H1 (cell line): ENCODE measurements around the gene TMC3.

Experiments used
- GABPA ChIP-seq: IDR thresholded peaks from 2 replicates; pipeline ENCODE4 v1.6.1; 2011; ENCODE audit warnings: mild to moderate bottlenecking, low read length, moderate library complexity, borderline replicate concordance; ENCODE audit not compliant: insufficient read depth
- HDAC2 ChIP-seq, 2 experiments: fragments of 300-600 bp in 1 of 2; sonication (generic) in 1 of 2; IDR thresholded peaks; 2 replicates each; pipeline ENCODE4 v1.6.1; 2011 to 2012; ENCODE audit warnings: low read depth in 2 of 2, low read length in 2 of 2, mild to moderate bottlenecking in 2 of 2, moderate library complexity in 2 of 2, borderline replicate concordance in 1 of 2, inconsistent platforms in 1 of 2
- POLR2A ChIP-seq, 2 experiments: IDR thresholded peaks; 1 replicate in 1 of 2; 2 replicates in 1 of 2; pipeline ENCODE4 v1.6.1; 2011; ENCODE audit warnings: low read depth in 2 of 2, low read length in 2 of 2, mild to moderate bottlenecking in 2 of 2; ENCODE audit errors: control extremely low read depth in 1 of 2
- POLR2AphosphoS5 ChIP-seq: IDR thresholded peaks from 2 replicates; pipeline ENCODE4 v1.6.1; 2011; ENCODE audit warnings: low read depth, low read length
- RFX5 ChIP-seq: IDR thresholded peaks from 2 replicates; pipeline ENCODE4 v1.6.1; 2011; ENCODE audit warnings: low read depth, low read length, improper control_type of control experiment, borderline replicate concordance
- SIN3A ChIP-seq, 2 experiments: IDR thresholded peaks in 1 of 2; conservative IDR thresholded peaks in 1 of 2; 2 replicates each; pipeline ENCODE4 v1.6.1; 2011 to 2012; ENCODE audit warnings: low read length in 2 of 2, improper control_type of control experiment in 1 of 2, low read depth in 1 of 2, mild to moderate bottlenecking in 1 of 2
- SIRT6 ChIP-seq: IDR thresholded peaks from one replicate; pipeline ENCODE4 v1.7.1; 2012; ENCODE audit warnings: low read length, inconsistent platforms
- SP1 ChIP-seq: IDR thresholded peaks from 2 replicates; pipeline ENCODE4 v1.6.1; 2011; ENCODE audit warnings: low read depth, low read length
- SP2 ChIP-seq: IDR thresholded peaks from 2 replicates; pipeline ENCODE4 v1.6.1; 2012; ENCODE audit warnings: mild to moderate bottlenecking, low read length, inconsistent platforms
- SRF ChIP-seq: IDR thresholded peaks from 2 replicates; pipeline ENCODE4 v1.6.1; 2011; ENCODE audit warnings: mild to moderate bottlenecking, low read depth, low read length, moderate library complexity
- YY1 ChIP-seq: IDR thresholded peaks from 2 replicates; pipeline ENCODE4 v1.6.1; 2011; ENCODE audit warnings: low read depth, mild to moderate bottlenecking, low read length
- TF ChIP-seq, protein P1 (sequence below), 3 experiments: IDR thresholded peaks; 1 replicate in 2 of 3; 2 replicates in 1 of 3; pipeline versions ENCODE4 v1.5.1 to v1.6.1; 2011; ENCODE audit warnings: low read length in 3 of 3, mild to moderate bottlenecking in 3 of 3, inconsistent platforms in 2 of 3, low read depth in 1 of 3, moderate library complexity in 1 of 3; ENCODE audit not compliant: insufficient read depth in 1 of 3; ENCODE audit errors: control extremely low read depth in 1 of 3
- TF ChIP-seq, protein P2 (sequence below): IDR thresholded peaks from 2 replicates; pipeline ENCODE4 v1.6.1; 2011; ENCODE audit warnings: low read length, improper control_type of control experiment

DNA sequence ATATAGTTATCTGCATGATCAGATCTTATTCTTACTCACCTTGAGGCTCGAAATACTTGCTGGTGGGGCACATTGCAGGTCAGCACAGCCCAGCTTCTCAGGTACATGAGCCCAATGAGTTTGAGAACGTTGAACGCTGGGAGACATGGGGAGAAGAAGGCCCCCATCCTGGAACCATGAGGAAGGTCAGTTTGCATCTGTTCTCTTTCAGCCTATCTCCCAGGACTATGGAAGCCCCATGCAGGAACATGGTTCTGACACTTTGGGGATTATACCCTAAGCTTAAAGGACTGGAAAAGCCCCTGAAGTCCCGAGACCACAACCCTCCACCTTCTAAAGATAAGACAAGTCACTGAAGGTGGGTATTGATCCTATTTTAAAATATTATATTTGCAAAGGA is 32.7 kb downstream of the TMC3 start:
- TF ChIP-seq, protein P1, sequence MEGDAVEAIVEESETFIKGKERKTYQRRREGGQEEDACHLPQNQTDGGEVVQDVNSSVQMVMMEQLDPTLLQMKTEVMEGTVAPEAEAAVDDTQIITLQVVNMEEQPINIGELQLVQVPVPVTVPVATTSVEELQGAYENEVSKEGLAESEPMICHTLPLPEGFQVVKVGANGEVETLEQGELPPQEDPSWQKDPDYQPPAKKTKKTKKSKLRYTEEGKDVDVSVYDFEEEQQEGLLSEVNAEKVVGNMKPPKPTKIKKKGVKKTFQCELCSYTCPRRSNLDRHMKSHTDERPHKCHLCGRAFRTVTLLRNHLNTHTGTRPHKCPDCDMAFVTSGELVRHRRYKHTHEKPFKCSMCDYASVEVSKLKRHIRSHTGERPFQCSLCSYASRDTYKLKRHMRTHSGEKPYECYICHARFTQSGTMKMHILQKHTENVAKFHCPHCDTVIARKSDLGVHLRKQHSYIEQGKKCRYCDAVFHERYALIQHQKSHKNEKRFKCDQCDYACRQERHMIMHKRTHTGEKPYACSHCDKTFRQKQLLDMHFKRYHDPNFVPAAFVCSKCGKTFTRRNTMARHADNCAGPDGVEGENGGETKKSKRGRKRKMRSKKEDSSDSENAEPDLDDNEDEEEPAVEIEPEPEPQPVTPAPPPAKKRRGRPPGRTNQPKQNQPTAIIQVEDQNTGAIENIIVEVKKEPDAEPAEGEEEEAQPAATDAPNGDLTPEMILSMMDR (IDR thresholded peaks at IDR 0.05; ENCODE audit: control extremely low read depth in 1 of 3, insufficient read depth in 1 of 3, low read depth in 1 of 3, low read length in 3 of 3) = no peak
- TF ChIP-seq SP1 (no peak), POLR2A (IDR thresholded peaks at IDR 0.05; ENCODE audit: control extremely low read depth in 1 of 2, low read depth in 2 of 2, low read length in 2 of 2) (no peak), SIRT6 (no peak), HDAC2 (IDR thresholded peaks at IDR 0.05; ENCODE audit: borderline replicate concordance in 1 of 2, low read depth in 2 of 2, low read length in 2 of 2) (no peak), GABPA (no peak), SRF (no peak), SIN3A (conservative IDR thresholded peaks at IDR 0.05 in 1 of 2, IDR thresholded peaks at IDR 0.05 in 1 of 2; ENCODE audit: low read depth in 1 of 2, low read length in 2 of 2) (no peak), RFX5 (no peak), YY1 (no peak), POLR2AphosphoS5 (no peak), SP2 (no peak)
- TF ChIP-seq, protein P2, sequence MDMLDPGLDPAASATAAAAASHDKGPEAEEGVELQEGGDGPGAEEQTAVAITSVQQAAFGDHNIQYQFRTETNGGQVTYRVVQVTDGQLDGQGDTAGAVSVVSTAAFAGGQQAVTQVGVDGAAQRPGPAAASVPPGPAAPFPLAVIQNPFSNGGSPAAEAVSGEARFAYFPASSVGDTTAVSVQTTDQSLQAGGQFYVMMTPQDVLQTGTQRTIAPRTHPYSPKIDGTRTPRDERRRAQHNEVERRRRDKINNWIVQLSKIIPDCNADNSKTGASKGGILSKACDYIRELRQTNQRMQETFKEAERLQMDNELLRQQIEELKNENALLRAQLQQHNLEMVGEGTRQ = no peak
